ENCODE results near the gene COG7. TPM values are rescaled to one million over a fixed set of nuclear protein-coding genes. Genes with fewer than 3 reads are reported as not detected.

Gene COG7
- total and polyA plus RNA-seq, 7 donors = 6.7 to 14.7 (median 9.4) TPM

GRCh38 chr16:23356941-23357340 is 96.0 kb downstream of the COG7 start:
- no peaks in the 10 kb centered on the region for H3K9me3 ChIP-seq
- H3K27me3 ChIP-seq (ENCODE audit: insufficient read depth in 3 of 3, low read length in 2 of 3) = no peaks in the 10 kb centered on the region
- TF ChIP-seq, protein P1, sequence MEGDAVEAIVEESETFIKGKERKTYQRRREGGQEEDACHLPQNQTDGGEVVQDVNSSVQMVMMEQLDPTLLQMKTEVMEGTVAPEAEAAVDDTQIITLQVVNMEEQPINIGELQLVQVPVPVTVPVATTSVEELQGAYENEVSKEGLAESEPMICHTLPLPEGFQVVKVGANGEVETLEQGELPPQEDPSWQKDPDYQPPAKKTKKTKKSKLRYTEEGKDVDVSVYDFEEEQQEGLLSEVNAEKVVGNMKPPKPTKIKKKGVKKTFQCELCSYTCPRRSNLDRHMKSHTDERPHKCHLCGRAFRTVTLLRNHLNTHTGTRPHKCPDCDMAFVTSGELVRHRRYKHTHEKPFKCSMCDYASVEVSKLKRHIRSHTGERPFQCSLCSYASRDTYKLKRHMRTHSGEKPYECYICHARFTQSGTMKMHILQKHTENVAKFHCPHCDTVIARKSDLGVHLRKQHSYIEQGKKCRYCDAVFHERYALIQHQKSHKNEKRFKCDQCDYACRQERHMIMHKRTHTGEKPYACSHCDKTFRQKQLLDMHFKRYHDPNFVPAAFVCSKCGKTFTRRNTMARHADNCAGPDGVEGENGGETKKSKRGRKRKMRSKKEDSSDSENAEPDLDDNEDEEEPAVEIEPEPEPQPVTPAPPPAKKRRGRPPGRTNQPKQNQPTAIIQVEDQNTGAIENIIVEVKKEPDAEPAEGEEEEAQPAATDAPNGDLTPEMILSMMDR (IDR thresholded peaks at IDR 0.05) = no peak
- no peak overlapping the region for H3K4me3 ChIP-seq
- intact Hi-C loops (cut with DNase I) = loop anchor here in 1 of 2 donors (10.0 kb wide), 1 partner anchor 52 kb away; the partner anchor contains the start of gene SCNN1B
- no peaks in the 10 kb centered on the region for H3K36me3 ChIP-seq (ENCODE audit: insufficient read depth in 1 of 2, low read depth in 1 of 2)
- H3K27ac ChIP-seq = no peak overlapping the region
- DNase-seq = no peak
- no peaks in the 10 kb centered on the region for H3K4me1 ChIP-seq
- WGBS, 3 donors = 83 to 90% (median 89%) methylated on average over 7 of the region's 7 CpGs
- ATAC-seq = no peak

DNA sequence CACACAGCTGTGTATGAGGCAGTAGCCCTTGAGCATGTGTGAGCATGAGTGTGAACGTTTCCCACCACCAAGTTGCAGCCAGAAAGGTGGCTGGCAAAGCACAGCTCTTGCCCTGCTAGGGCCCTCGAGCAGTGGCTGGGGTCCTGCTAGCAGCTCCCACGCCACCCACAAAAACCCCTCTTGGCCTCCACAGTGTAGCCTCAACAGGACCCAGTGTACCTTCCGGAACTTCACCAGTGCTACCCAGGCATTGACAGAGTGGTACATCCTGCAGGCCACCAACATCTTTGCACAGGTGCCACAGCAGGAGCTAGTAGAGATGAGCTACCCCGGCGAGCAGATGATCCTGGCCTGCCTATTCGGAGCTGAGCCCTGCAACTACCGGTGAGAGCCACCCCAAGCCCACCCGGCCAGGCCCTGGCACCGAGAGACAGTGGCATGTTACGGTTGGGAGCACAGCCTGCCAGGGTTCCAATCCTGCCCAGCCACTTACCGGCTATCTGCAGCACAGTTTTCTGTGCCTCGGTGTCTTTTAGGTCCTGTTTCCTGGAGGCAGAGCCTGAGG is 97.8 kb downstream of the COG7 start:
- Histone ChIP-seq H3K27me3 (ENCODE audit: insufficient read depth in 3 of 3, low read length in 2 of 3) (no peaks in the 10 kb centered on the region), H3K27ac (no peak overlapping the region), H3K4me1 (no peaks in the 10 kb centered on the region), H3K4me3 (no peak overlapping the region), H3K36me3 (ENCODE audit: insufficient read depth in 1 of 2, low read depth in 1 of 2) (no peaks in the 10 kb centered on the region), H3K9me3 (no peaks in the 10 kb centered on the region)
- no peak for DNase-seq
- no peak for ATAC-seq
- intact Hi-C loops (cut with DNase I) = loop anchor here in 1 of 2 donors (10.0 kb wide), 1 partner anchor 50 kb away; the partner anchor contains the start of gene SCNN1B
- 84 to 87% (median 87%) methylated on average over 13 of the region's 13 CpGs for WGBS, 3 donors
- TF ChIP-seq, protein P1 (IDR thresholded peaks at IDR 0.05) = no peak

DNA sequence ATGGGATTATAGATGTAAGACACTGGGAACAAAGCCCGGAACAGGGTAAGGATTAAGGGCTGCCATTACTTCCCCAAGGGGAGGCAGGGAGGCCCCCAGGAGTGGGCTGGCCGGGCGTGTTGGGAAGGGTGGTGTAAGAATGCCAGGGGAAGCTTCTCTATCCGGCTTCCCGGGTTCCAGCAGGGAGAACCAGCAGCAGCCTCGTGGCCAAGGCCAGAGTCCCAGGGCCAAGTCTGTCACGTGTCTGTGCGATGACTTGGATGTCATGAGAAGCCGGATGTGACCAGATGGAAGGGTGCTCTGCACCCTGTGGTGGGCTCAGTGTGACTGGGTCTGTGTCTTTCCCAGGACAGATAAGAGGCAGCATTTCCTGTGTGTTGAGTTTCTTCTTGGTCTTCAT is 98.7 kb downstream of the COG7 start:
- no peak overlapping the region for H3K27ac ChIP-seq
- TF ChIP-seq, protein P1 (IDR thresholded peaks at IDR 0.05) = no peak
- H3K27me3 ChIP-seq (ENCODE audit: insufficient read depth in 3 of 3, low read length in 2 of 3) = no peaks in the 10 kb centered on the region
- H3K9me3 ChIP-seq = no peaks in the 10 kb centered on the region
- H3K36me3 ChIP-seq (ENCODE audit: insufficient read depth in 1 of 2, low read depth in 1 of 2) = no peaks in the 10 kb centered on the region
- DNase-seq (no peak), ATAC-seq (no peak)
- no peaks in the 10 kb centered on the region for H3K4me1 ChIP-seq
- intact Hi-C loops (cut with DNase I) = loop anchor here in 1 of 2 donors (10.0 kb wide), 1 partner anchor 49 kb away; the partner anchor contains the start of gene SCNN1B
- WGBS, 3 donors = 75 to 79% (median 79%) methylated on average over 9 of the region's 9 CpGs
- no peak overlapping the region for H3K4me3 ChIP-seq

- TF ChIP-seq, protein P1 (IDR thresholded peaks at IDR 0.05) = no peak
- DNase-seq = no peak
- no peak overlapping the region for H3K4me3 ChIP-seq
- no peak overlapping the region for H3K27ac ChIP-seq
- no peaks in the 10 kb centered on the region for H3K36me3 ChIP-seq (ENCODE audit: insufficient read depth in 1 of 2, low read depth in 1 of 2)
- ATAC-seq = no peak
- H3K27me3 ChIP-seq (ENCODE audit: insufficient read depth in 3 of 3, low read length in 2 of 3) = no peaks in the 10 kb centered on the region
- no peaks in the 10 kb centered on the region for H3K9me3 ChIP-seq
- intact Hi-C loops (cut with DNase I) = loop anchor here in 1 of 2 donors (10.0 kb wide), 1 partner anchor 49 kb away; the partner anchor contains the start of gene SCNN1B
- no peaks in the 10 kb centered on the region for H3K4me1 ChIP-seq
These were observed 99.5 kb downstream of the COG7 start for GRCh38 chr16:23353440-23353839.

DNA sequence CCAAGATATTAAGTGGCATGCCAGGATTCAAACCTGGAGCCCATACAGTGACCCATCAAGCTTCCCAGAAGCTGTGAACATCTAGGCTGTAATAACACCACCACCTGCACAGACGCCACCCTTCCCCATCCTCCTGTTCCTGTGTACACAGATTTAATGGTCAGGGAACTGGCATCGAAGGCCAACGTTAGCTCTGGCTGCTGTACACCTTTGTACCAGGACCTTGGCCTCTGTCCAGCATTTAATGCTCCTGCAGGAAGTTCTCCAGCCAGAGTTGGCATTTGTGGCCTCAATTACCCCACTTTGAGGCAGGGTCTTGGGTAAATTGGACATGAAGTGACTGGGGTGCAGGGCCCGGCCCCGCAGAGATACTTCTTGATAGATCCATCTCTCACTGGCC is 101.6 kb downstream of the COG7 start:
- intact Hi-C loops (cut with DNase I) = loop anchor here in 1 of 2 donors (10.0 kb wide), 1 partner anchor 47 kb away; the partner anchor contains the start of gene SCNN1B
- Histone ChIP-seq H3K4me1 (no peaks in the 10 kb centered on the region), H3K27ac (no peak overlapping the region), H3K27me3 (ENCODE audit: insufficient read depth in 3 of 3, low read length in 2 of 3) (no peaks in the 10 kb centered on the region), H3K4me3 (no peak overlapping the region), H3K36me3 (ENCODE audit: insufficient read depth in 1 of 2, low read depth in 1 of 2) (no peaks in the 10 kb centered on the region), H3K9me3 (no peaks in the 10 kb centered on the region)
- DNase-seq (no peak), ATAC-seq (no peak)
- TF ChIP-seq, protein P1 (IDR thresholded peaks at IDR 0.05) = no peak
- WGBS, 3 donors = 74 to 85% (median 77%) methylated on average over 5 of the region's 5 CpGs

All from psoas muscle (tissue), 8 donors.